Stimulated activated naive CD8-positive, alpha-beta T cell treated with anti-CD3 and anti-CD28 coated beads, Interleukin-15, Interleukin-2, amounts not matched to agents 100 ng/mL and 50 ng/mL, for 24 hours (primary cell): ENCODE results near the gene FAM25G.
"Not testable (repeated sequence)": the region's sequence is repeated elsewhere in the genome, so short reads cannot be mapped to it uniquely, and the experiment has no call there.

Source experiments
- H3K27ac Mint-ChIP-seq: one replicate; pipeline ENCODE4 v1.8.0; 2021; ENCODE audit warnings: mild to moderate bottlenecking, mixed read lengths
- H3K27me3 Mint-ChIP-seq: one replicate; pipeline ENCODE4 v1.8.0; 2021; ENCODE audit warnings: mixed read lengths
- H3K36me3 Mint-ChIP-seq: one replicate; pipeline ENCODE4 v1.8.0; 2021; ENCODE audit warnings: low read depth, mixed read lengths
- H3K4me1 Mint-ChIP-seq: one replicate; pipeline ENCODE4 v1.8.0; 2021; ENCODE audit warnings: low read depth, mixed read lengths
- H3K4me3 Mint-ChIP-seq: one replicate; pipeline ENCODE4 v1.8.0; 2021; ENCODE audit warnings: mild to moderate bottlenecking, mixed read lengths
- H3K9me3 Mint-ChIP-seq: one replicate; pipeline ENCODE4 v1.8.0; 2021; ENCODE audit warnings: mixed read lengths

FAM25G gene

DNA sequence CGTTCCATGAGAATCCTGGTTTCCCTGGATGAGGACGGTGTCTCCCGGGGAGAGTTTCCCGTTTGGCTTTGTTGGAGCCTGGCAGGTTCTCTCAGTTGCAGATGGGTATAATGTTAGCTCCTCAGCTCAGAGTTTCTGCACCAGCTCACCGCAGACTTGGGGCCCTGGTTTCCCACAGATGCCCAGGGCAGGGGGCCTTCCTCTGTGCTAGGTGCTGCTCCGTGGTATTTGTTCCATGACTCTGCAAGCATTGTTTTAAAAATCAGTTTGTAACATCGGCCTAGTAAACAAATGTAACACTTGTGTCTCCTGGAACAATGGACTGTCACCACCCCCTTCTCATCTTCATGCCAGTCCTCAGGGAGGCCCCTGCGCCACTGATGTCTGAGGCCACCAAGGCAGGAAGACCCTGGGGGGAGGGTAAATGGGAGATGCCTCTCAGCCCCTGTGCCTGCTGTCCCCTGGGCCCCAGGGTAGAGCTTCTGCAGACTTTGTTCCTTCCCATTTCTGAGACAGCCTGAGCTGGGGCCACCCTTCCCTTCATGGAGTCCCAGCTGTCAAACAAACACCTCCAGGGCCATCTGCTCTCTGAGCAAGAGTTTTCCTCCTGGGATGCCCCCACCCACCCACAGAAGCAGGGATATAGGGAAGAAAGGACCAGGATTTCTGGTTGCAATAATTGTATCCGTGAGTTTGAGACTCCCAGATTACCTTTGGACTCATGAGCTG, 36.0 kb downstream of the FAM25G start:
- H3K36me3 Mint-ChIP-seq, H3K4me1 Mint-ChIP-seq, H3K27ac Mint-ChIP-seq, H3K4me3 Mint-ChIP-seq, H3K9me3 Mint-ChIP-seq: not testable (repeated sequence)
- peaks cover 11% of the 10 kb centered on the region for H3K27me3 Mint-ChIP-seq

DNA sequence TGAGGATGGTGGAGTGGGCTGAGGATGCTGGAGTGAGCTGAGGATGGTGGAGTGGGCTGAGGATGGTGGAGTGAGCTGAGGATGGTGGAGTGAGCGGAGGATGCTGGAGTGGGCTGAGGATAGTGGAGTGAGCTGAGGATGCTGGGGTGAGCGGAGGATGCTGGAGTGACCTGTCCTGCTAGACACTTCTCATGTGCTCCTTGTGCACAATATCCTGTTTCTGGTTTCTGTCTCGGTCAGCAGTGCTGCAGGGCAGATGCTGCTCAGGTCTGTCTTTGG, 36.8 kb downstream of the FAM25G start:
- H3K4me1 Mint-ChIP-seq = no peaks in the 10 kb centered on the region
- peaks cover 11% of the 10 kb centered on the region for H3K27me3 Mint-ChIP-seq
- H3K4me3 Mint-ChIP-seq = no peak overlapping the region
- no peaks in the 10 kb centered on the region for H3K9me3 Mint-ChIP-seq
- H3K36me3 Mint-ChIP-seq = no peaks in the 10 kb centered on the region
- H3K27ac Mint-ChIP-seq = no peak overlapping the region

DNA sequence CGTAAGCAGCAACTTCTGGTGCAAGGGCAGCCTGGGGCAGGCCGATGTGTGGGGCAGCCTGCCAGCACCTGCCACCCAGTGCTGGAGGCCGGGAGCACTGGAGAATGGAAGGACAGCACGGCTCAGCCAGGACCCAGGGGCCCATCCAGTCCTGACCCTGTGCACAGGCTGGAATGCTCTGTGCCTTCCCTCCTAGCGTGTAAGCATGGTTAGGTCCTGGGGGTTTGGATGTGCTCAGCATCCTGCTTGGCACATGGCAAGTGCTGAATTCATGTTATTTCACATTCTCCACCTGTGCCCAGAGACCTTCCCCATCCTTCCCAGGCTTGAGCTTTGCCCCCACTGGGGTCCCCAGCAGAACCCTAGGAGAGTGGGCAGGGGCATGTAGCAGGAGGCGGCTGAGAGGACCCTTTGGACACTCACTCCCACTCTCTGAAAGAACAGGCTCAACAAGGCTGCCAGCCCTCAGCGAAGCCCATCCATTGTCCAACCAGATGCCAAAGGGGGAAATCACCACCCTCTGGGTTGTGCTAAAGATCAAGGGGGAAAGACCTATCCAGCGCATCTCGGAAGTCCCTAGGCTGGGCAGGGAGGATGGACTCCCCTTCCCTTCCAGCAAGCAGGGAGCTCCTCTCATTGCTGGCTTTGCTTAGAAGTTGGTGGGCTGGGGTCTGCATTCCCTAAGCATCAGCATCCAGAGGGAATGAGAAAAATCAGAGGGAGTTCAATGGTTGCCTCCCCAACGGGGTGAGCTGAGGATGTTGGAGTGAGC, 37.3 kb downstream of the FAM25G start:
- H3K27ac Mint-ChIP-seq = no peak overlapping the region
- no peaks in the 10 kb centered on the region for H3K4me1 Mint-ChIP-seq
- H3K36me3 Mint-ChIP-seq = no peaks in the 10 kb centered on the region
- H3K4me3 Mint-ChIP-seq = no peak overlapping the region
- peaks cover 11% of the 10 kb centered on the region for H3K27me3 Mint-ChIP-seq
- H3K9me3 Mint-ChIP-seq = no peaks in the 10 kb centered on the region

DNA sequence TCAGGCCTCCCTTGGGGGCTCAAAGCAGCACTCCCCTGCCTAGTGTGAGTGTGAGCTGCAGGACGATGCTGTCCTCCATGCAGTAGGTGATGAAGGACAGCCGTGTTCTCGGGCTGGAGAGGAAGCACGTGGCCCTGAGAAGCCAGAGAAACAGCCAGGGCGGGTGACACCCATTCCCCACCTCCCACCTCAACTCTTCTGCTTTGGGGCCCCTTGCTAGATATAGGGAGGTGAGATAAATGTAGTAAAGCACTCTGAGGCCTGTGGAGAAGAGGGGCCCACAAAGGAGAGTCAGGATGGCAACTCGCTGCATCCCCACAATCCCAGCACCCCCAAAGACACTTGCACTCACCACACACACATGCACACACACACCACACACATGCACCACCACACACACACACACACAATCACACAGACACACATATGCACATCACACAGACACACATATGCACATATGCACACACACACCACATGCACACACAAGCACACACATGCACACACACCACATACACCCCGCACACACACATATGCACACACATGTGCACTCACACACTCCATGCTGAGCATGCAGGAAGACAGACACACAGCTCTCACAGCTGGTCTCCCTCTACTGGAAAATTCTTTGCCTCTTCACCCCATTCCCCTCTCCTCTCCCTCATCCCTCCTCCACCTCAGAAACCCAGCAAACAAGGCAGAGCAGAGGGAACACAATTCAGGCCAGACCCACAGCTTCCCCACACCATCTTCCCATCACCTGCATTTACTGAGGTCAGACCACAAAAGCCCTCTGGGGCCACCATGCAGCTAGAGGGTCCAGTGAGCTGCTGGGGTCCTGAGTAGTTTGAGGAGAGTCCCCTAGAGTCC, 38.1 kb downstream of the FAM25G start:
- no peak overlapping the region for H3K27ac Mint-ChIP-seq
- no peaks in the 10 kb centered on the region for H3K36me3 Mint-ChIP-seq
- H3K4me3 Mint-ChIP-seq = no peak overlapping the region
- H3K27me3 Mint-ChIP-seq = peaks cover 11% of the 10 kb centered on the region
- peaks cover 7% of the 10 kb centered on the region for H3K4me1 Mint-ChIP-seq
- H3K9me3 Mint-ChIP-seq = no peaks in the 10 kb centered on the region

DNA sequence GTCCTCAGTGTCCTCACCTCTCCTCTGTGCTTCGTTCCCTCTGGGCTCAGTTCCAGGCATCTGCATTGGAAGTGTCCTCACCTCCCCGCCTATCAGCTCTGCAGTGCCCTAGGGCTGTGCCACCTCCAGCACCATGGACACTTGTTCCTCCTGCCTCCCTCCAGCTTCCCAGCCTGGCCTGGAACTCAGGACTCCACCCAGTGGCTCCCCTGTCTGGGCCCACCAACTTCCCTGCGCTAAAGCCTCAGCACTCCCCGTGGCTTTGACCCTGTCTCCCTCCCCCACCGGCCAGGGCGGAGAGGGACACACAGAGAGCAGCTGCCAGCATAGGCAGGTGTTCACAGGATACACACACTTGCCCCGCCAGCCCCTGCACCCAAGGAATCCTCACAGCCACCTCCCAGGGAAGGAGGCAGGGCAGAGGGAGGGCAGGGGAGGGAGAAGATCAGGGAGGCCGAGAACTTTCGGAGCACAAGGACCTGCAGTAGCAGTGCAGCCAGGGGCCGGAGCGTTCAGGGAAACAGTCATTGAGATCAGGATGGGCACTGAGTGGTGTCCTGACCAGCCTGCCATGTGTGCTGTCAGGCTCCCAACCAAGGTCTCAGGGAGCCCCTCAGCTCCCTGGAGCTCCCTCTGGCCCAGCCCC, 38.9 kb downstream of the FAM25G start:
- no peaks in the 10 kb centered on the region for H3K36me3 Mint-ChIP-seq
- peaks cover 12% of the 10 kb centered on the region for H3K4me1 Mint-ChIP-seq
- no peak overlapping the region for H3K27ac Mint-ChIP-seq
- no peaks in the 10 kb centered on the region for H3K9me3 Mint-ChIP-seq
- no peak overlapping the region for H3K4me3 Mint-ChIP-seq
- peaks cover 11% of the 10 kb centered on the region for H3K27me3 Mint-ChIP-seq

DNA sequence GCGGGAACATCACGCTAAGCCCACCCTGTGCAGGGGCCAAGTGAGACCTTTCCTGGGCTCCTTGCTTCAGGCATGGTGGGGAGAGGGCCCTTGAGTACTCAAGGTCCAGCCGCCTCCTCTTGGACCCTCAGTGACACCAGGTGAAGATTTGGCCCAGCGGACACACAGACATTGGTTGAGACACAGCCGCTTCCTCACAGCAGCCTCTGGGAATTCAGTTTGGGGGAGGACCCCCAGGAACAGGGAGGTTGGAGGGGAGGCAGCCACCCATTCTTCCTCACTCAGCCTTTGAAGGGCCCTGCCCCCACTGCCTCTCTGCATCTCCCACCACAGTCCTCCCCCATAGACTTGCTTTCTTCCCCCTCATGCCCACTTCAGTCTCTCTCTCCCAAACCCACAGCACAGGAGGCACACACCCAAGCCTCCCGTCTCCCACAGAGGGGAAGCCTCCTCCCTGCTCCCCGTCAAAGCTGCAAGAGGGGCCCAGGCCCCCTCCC, 39.5 kb downstream of the FAM25G start:
- Mint-ChIP-seq H3K27ac (no peak overlapping the region), H3K4me1 (peaks cover 12% of the 10 kb centered on the region), H3K4me3 (no peak overlapping the region), H3K36me3 (no peaks in the 10 kb centered on the region), H3K27me3 (peaks cover 11% of the 10 kb centered on the region), H3K9me3 (no peaks in the 10 kb centered on the region)

DNA sequence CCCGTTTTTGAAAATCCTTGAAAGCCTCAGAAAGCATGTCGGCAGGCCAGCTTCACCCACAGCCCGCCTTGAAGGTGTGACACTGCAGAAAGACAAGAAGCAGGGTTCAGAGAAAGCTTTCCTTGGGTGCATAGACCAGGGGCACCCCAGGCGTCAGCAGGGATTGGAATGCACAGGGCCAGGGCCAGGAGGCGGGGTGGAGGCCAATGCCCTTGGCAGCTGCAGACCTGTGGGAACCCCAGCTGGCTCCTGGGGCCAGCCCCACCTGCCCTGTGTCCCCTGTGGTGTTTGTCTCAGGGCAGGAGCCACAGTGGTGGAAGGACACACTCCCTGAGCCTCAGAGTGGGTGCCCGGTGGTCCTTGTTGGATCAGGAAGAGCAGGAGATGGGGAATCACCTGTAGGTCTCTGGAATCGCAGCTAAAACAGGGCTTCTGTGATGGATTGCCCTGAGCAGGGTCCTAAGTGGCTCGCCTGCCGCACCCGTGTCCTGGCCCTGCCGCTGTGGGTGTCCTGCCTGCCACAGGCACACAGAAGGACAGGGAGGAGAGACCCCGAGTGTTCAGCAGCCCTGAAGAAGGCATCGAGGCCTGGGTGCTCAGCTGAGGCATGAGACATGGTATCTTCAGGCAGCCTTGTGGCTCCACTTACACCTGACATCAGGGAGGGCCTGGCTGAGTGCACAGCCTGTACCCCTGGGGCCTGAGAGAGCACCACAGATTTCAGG, 40.1 kb downstream of the FAM25G start:
- H3K36me3 Mint-ChIP-seq = no peaks in the 10 kb centered on the region
- no peak overlapping the region for H3K4me3 Mint-ChIP-seq
- peaks cover 11% of the 10 kb centered on the region for H3K27me3 Mint-ChIP-seq
- no peaks in the 10 kb centered on the region for H3K9me3 Mint-ChIP-seq
- H3K4me1 Mint-ChIP-seq = peaks cover 12% of the 10 kb centered on the region
- H3K27ac Mint-ChIP-seq = no peak overlapping the region

DNA sequence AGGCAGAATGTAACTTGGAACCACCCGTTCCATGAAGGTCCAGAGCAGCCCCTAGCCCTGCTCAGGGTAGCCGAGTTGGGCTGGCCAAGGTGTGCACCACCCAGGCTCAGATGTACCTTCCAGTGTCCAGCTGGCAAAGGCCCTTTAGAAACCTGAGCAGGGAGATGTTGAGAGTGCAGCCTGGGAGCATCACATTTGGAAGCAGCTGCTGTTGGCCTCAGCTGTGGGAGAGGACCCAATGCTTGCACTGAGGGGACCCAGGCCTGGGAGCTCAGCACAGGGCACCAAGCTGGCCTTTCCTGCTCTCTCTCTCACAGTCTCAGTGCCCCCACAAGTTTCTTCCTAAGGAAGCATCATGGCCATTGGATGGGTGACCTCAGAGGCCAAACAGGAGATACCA, 41.1 kb downstream of the FAM25G start:
- H3K4me3 Mint-ChIP-seq = no peak overlapping the region
- H3K9me3 Mint-ChIP-seq = peaks cover 6% of the 10 kb centered on the region
- peaks cover 12% of the 10 kb centered on the region for H3K4me1 Mint-ChIP-seq
- H3K27me3 Mint-ChIP-seq = peaks cover 11% of the 10 kb centered on the region
- H3K36me3 Mint-ChIP-seq = peaks cover 2% of the 10 kb centered on the region
- H3K27ac Mint-ChIP-seq = no peak overlapping the region

DNA sequence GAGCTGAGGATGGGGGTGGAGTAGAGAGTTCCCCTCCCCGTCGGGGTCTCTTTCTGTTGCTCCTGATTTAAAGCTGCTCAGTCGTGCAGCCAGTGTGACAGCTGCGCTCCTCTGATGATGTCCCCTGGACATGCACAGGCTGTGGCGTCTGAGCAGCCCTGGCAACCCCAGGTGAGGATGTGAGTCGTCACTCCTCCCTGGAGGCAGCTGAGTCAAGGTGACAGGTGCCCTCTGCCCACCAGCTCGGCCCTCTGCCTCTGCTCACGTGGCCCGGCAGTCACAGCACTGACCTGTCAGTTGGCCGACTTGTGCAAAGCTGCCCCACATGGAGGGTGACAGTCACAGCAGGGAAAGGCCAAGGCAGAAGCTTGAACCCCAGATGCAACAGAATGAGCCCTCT, 41.5 kb downstream of the FAM25G start:
- Mint-ChIP-seq H3K27ac (no peak overlapping the region), H3K9me3 (peaks cover 11% of the 10 kb centered on the region), H3K4me1 (peaks cover 12% of the 10 kb centered on the region), H3K36me3 (peaks cover 6% of the 10 kb centered on the region), H3K27me3 (peaks cover 7% of the 10 kb centered on the region), H3K4me3 (no peak overlapping the region)

DNA sequence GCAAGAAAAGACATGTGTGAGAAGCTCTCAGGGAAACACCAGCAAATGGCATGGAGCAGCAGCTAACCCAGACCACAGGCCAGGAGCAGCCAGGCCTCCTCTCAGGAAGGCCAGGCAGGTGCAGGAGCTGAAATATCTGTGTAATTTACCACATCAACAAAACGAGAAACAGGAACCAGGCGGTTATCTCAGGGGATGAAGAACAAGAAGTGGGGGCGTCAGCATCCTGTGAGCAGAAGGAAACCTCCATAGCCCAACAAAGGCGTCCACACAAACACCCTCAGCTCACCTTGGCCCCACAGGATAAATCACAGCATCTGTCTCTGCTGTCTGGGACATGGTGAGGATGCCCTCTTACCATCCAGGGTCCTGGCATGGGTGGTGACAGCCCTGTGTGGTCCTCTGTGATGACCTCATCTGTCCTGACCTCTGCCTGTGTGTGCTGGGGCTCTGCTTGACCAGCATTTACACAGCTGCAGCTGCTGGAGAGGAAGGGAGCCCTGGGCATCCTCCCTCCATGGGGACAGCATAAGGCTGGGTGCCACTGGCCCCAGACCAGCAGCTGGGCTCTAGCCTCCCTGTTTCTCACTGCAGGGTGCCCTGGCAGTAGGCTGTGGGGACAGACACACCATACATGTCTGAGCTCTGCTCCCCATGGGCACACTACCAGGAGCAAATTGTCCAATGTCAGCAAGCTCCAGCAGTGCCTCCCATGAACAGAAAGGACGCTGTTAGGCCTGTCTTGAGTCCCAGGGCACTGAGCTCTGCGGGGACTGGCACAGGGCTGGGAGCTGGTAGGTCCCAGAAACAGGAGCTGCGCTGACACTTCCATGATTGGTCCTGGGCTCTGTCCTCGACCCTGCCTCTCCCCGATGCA, 42.2 kb downstream of the FAM25G start:
- no peak overlapping the region for H3K4me3 Mint-ChIP-seq
- H3K27ac Mint-ChIP-seq = no peak overlapping the region

DNA sequence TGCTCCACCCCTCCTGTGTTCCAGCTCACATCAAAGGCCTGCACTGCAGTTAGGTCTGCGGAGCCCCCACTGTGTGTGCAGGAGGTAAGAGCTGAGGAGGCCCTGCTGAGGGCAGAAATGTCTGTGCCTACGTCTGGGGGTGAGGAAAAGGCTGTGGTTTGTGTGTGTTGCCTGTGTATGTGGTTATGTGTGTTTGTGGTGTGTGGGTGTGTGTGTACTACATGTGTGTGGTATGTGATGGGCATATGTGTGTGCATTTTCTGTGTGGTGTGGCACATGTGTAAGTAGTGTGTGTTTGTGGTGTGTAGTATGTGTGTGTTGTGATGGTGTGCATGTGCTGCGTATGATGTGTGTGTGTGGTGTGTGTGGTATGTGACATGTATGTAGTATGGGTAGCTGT, 43.8 kb downstream of the FAM25G start:
- Mint-ChIP-seq H3K27me3 (no peaks in the 10 kb centered on the region), H3K4me1 (peaks cover 12% of the 10 kb centered on the region), H3K27ac (no peak overlapping the region), H3K4me3 (no peak overlapping the region), H3K36me3 (peaks cover 6% of the 10 kb centered on the region), H3K9me3 (peaks cover 11% of the 10 kb centered on the region)

More for the DNA sequence above, 42.2 kb downstream of the FAM25G start:
- Mint-ChIP-seq H3K4me1 (peaks cover 12% of the 10 kb centered on the region), H3K9me3 (peaks cover 11% of the 10 kb centered on the region), H3K27me3 (peaks cover 6% of the 10 kb centered on the region), H3K36me3 (peaks cover 6% of the 10 kb centered on the region)

DNA sequence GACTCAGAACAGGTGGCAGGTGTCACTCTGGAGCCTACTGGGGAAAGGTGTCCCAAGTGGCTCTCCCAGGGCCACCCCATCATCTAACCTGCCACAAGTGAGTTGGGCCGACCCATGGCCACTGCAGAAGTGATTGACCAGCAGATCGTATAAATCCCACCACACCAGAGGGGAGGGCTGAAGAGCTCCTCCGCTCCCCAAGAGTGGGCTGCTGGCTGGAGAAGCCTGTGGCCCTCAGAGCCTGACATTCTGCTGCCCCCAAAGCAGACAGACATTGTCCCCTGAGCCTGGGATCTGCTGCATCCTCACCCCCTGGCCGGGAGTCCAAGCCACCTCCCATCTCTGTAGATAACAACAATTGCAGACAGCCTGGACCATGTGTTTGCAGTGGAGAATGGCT, 44.3 kb downstream of the FAM25G start:
- no peak overlapping the region for H3K27ac Mint-ChIP-seq
- H3K27me3 Mint-ChIP-seq = peaks cover 2% of the 10 kb centered on the region
- H3K9me3 Mint-ChIP-seq = peaks cover 11% of the 10 kb centered on the region
- H3K36me3 Mint-ChIP-seq = peaks cover 6% of the 10 kb centered on the region
- H3K4me1 Mint-ChIP-seq = peaks cover 12% of the 10 kb centered on the region
- H3K4me3 Mint-ChIP-seq = no peak overlapping the region

DNA sequence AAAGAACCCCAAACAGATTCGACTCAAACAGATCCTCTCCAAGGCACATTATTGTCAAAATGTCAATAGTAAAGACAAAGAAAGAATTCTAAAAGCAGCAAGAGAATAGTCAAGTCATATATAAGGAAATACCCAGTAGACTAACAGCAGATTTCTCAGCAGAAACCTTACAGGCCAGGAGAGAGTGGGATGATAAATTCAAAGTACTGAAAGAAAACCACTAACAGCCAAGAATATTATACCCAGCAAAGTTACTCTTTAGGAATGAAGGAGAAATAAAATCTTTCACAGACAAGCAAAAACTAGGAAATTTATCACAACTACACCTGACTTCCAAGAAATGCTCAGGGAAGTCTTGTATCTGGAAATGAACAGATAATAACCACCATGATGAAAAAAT, 45.8 kb downstream of the FAM25G start:
- Mint-ChIP-seq H3K27ac (no peak overlapping the region), H3K4me1 (peaks cover 12% of the 10 kb centered on the region), H3K4me3 (no peak overlapping the region), H3K36me3 (peaks cover 6% of the 10 kb centered on the region), H3K9me3 (peaks cover 11% of the 10 kb centered on the region), H3K27me3 (peaks cover 9% of the 10 kb centered on the region)
